ENCODE measurements around the gene TMEM108. TPM values are rescaled to one million over a fixed set of nuclear protein-coding genes. Genes with fewer than 3 reads are reported as not detected.

Gene TMEM108
- total RNA-seq: 16.1 TPM

DNA sequence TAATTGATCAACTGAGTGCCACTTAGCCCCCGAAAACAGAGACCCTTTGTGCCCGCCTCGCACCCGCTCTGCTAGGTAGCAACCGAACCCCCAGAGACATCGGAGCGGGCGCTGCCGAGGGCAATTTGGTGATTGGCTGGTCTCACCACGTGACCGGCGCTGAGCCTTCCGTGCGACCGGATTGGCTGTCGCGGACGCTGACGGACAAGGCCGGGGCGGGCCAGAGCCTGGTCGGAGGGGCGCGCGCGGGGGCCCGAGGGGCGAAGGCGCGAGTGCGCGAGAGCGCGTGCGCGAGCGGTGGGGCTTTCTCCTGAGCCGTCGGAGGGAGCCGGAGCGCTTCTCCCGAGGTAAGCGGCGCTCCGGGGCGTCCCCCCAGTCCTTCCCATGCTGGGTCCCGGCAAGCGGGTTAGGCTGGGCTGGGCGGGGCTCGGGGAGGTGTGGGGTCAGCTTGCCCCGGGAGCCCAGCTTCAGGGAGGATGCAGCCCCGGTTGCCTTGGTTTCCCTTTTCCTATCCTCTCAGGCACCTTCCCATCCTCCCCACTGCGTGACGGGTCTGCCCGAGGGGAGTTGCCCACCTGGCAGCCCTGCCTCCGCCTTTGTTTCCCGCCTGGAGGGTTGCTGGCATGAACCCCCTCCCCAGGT is at the start of gene TMEM108:
TMEM108 (plus strand) TSS at position 303 of the 642 bp plus-strand sequence.

DNA sequence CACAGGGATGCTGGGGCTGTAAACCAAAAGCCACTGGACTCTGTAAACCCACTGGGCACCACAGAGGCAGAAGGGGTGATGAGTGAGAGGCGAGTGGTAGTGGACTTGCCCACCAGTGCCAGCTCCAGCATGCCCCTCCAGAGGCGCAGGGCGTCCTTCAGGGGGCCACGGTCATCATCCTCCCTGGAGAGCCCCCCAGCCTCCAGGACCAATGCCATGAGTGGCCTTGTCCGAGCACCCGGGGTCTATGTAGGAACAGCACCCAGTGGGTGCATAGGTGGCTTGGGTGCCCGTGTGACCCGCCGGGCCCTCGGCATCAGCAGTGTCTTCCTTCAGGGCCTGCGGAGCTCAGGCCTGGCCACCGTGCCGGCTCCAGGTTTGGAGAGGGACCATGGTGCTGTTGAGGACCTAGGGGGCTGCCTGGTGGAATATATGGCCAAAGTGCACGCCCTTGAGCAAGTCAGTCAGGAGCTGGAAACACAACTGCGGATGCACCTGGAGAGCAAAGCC is 361.9 kb downstream of the TMEM108 start, which contains the start of gene BFSP2:
BFSP2 (plus strand) TSS at position 51 of the 510 bp plus-strand sequence; CDS start at position 79, 28 bp downstream.

All from camera-type eye (tissue), 1 donor.